Urinary bladder (tissue), 4 donors: Measurements from ENCODE around the gene JMJD6. TPM values are rescaled to one million over a fixed set of nuclear protein-coding genes. Genes with fewer than 3 reads are reported as not detected.
"Not testable (repeated sequence)": the region's sequence is repeated elsewhere in the genome, so short reads cannot be mapped to it uniquely, and the experiment has no call there.

Experiments used
- DNase-seq: peaks from one replicate; pipeline ENCODE4 v3.0.0-alpha.2; 2015; ENCODE audit errors: extremely low spot score
- H3K27ac ChIP-seq: one replicate; pipeline ENCODE4 v1.5.1; 2013; ENCODE audit warnings: low read depth, mild to moderate bottlenecking, moderate library complexity
- H3K36me3 ChIP-seq: one replicate; pipeline ENCODE4 v1.6.1; 2013; ENCODE audit warnings: mild to moderate bottlenecking, moderate library complexity; ENCODE audit not compliant: insufficient read depth
- H3K4me1 ChIP-seq: one replicate; pipeline ENCODE4 v1.6.1; 2013; ENCODE audit warnings: mild to moderate bottlenecking, moderate library complexity; ENCODE audit not compliant: insufficient read depth
- H3K4me3 ChIP-seq: one replicate; pipeline ENCODE4 v1.5.1; 2013; ENCODE audit warnings: low read depth, low read length
- WGBS: extraction: QIAGEN DNeasy Blood & Tissue Kit; methylation state at CpG from one replicate; pipeline ENCODE4 v1.1.7; 2013; 5-methylcytosine and 5-hydroxymethylcytosine counted together
- polyA plus RNA-seq: library from polyadenylated mRNA; stranded (reverse); fragments of 200-250 nt; gene quantifications from one replicate; pipeline ENCODE4 v1.2.3, GENCODE V29; 2013
- total RNA-seq: library from RNA; depleted of rRNA; stranded (reverse); fragments of >200 nt; gene quantifications from one replicate; pipeline ENCODE4 v1.2.3, GENCODE V29; 2014
- donor health status: healthy with polysubstance abuse.
- donor health status: healthy.

JMJD6 gene
- total and polyA plus RNA-seq, 2 donors = 13.5 to 41.4 TPM

DNA sequence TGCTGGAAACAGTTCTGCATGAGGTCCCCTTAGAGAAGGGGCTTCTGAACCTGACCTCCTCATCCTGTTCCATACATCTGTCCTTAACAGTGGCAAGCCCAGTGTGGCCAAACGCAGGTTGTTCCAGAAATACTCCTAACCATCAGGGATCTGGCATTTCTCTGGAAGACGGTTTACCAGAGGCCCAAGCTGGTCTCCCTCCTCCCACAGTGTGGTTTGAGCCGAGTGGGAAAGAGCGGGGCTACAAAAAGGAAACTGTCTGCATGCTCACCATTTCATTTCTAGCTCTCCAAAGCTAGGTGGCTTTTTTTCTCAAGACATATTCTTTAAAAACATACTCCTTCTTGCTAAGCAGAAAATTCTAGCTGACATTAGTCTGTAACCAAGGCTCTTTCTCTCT, 21.6 kb downstream of the JMJD6 start:
- H3K36me3 ChIP-seq = no peaks in the 10 kb centered on the region
- H3K27ac ChIP-seq = no peak overlapping the region
- H3K4me3 ChIP-seq = no peak overlapping the region
- no peaks in the 10 kb centered on the region for H3K4me1 ChIP-seq
- DNase-seq = no peak
- WGBS = 29% methylated on average over 4 of the region's 4 CpGs

GRCh38 chr17:76702941-76703637, 23.3 kb downstream of the JMJD6 start:
- WGBS = 85% methylated on average over 10 of the region's 10 CpGs
- H3K27ac ChIP-seq = no peak overlapping the region
- no peak for DNase-seq
- H3K36me3 ChIP-seq = no peaks in the 10 kb centered on the region
- peaks cover 2% of the 10 kb centered on the region for H3K4me1 ChIP-seq
- no peak overlapping the region for H3K4me3 ChIP-seq

DNA sequence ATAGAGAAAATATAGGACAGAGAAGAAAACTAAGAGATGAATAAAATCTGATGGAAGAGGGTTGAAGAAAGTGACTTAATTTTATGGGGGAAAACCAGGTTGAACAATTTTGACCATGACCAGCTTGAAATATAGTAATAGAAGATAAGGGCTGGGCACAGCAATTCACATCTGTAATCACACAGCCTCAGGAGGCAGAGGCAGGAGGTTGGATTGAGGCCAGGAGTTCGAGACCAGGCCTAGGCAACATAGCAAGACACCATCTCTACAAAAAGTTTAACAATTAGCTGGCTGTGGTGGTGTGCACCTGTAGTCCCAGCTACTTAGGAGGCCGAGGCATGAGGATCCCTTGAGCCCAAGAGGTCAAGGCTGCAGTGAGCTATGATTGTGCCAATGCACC, 24.3 kb downstream of the JMJD6 start:
- Histone ChIP-seq H3K4me3 (no peak overlapping the region), H3K4me1 (peaks cover 3% of the 10 kb centered on the region), H3K27ac (no peak overlapping the region), H3K36me3 (no peaks in the 10 kb centered on the region)
- WGBS = 53% methylated on average over 2 of the region's 2 CpGs
- DNase-seq = no peak

- H3K27ac ChIP-seq = peak overlapping the region; percentile 38
- DNase-seq = no peak
- no peaks in the 10 kb centered on the region for H3K36me3 ChIP-seq
- 24% methylated on average over 11 of the region's 11 CpGs for WGBS
- H3K4me1 ChIP-seq = peaks cover 3% of the 10 kb centered on the region
- no peak overlapping the region for H3K4me3 ChIP-seq
These were observed 24.9 kb downstream of the JMJD6 start for GRCh38 chr17:76701471-76701967.

GRCh38 chr17:76700617-76701470, 25.6 kb downstream of the JMJD6 start:
- WGBS = 14% methylated on average over 33 of the region's 33 CpGs
- no peak for DNase-seq
- no peak overlapping the region for H3K4me3 ChIP-seq
- H3K36me3 ChIP-seq = no peaks in the 10 kb centered on the region
- H3K4me1 ChIP-seq = peaks cover 3% of the 10 kb centered on the region
- H3K27ac ChIP-seq = peak overlapping the region; percentile 80

GRCh38 chr17:76700270-76700616, 26.2 kb downstream of the JMJD6 start:
- Histone ChIP-seq H3K4me1 (peaks cover 3% of the 10 kb centered on the region), H3K4me3 (no peak overlapping the region), H3K36me3 (no peaks in the 10 kb centered on the region), H3K27ac (peak overlapping the region; percentile 57)
- no peak for DNase-seq
- 26% methylated on average over 8 of the region's 8 CpGs for WGBS

- not testable (repeated sequence) for H3K27ac ChIP-seq, H3K36me3 ChIP-seq, H3K4me3 ChIP-seq, H3K4me1 ChIP-seq, DNase-seq
- 68% methylated on average over 7 of the region's 7 CpGs for WGBS
These were observed 27.9 kb downstream of the JMJD6 start for GRCh38 chr17:76698466-76698977.

DNA sequence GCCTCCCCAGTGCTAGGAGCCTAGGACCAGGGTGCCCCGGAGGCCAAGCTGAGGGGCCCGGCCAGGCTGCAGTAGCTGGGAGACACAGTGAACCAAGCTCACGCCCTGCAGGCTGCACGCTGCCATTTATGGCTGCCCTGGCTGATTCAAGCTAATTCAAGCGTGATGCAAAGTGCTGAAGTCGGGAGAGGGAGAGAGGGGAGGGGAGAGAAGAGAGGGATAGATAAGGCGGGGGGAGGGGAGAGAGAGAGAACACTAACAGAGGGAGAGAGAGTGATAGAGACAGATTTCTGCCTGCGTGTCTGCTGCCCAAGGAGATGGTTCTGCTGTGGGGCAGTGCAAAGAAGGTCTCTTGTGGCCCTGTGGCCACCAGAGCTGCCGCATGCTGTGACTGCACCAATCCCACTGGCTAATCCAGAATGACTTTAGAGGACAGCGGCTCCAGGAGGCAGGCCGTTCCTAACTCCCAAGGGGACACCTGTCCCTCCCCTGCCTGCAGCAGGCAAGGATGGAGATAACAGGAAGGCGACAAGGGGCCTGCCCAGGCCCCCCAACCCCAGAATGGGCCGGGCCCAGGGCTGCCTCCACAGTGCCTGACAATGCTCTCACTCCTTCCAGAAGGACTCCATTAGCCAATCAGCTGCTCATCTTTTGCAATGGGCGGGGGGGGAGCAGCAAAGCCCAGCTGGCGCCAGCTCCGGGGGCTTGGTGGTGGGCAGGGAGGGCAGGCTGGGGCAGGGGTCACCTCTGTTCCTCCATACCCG, 28.5 kb downstream of the JMJD6 start:
- H3K36me3 ChIP-seq = no peaks in the 10 kb centered on the region
- no peak overlapping the region for H3K4me3 ChIP-seq
- no peak overlapping the region for H3K27ac ChIP-seq
- H3K4me1 ChIP-seq = peaks cover 3% of the 10 kb centered on the region
- no peak for DNase-seq
- WGBS = 33% methylated on average over 17 of the region's 17 CpGs

DNA sequence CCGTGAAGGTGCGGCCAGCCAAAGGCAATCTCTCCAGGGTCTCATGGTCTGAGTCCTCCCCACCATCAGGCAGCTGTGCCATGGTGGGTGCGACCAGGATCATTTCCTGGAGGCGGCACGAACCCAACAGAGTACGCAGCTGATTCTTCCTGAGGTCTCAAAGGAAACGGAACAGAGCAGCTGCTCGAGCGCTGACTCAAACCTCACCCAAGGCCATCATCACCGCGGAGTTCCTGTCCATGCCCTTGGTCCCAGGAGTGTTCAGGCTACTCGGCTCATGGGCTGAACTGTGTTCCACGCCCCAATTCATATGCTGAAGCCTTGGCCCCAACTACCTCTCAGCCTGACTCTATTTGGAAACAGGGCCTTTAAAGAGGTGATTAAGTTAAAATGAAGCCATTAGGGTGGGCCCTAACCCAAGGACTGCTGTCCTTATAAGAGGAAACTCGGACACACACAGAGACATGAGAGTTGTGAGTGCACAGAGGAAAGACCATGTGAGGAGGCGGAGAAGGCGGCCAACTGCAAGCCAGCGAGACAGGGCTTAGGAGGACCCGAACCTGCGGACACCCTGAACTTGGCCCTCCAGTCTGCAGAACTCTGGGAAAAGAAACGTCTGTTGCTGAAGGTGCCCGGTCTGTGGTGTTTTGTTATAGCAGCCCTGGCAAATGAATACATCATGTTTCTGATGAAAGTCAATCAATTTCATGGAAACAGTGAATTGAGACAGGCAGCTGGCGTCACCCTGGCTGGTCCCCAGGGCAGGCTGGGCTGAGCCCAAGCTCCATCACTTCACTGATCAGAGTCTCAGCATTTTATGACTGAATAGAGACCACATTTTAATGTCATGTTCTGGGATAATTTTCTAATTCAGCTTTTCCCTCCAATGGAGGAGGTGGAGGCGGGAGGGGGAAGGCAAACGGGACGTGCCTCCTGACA, 29.4 kb downstream of the JMJD6 start:
- H3K4me1 ChIP-seq = peaks cover 3% of the 10 kb centered on the region
- H3K4me3 ChIP-seq = no peak overlapping the region
- no peak overlapping the region for H3K27ac ChIP-seq
- no peak for DNase-seq
- WGBS = 69% methylated on average over 25 of the region's 25 CpGs
- no peaks in the 10 kb centered on the region for H3K36me3 ChIP-seq

- Histone ChIP-seq H3K36me3 (no peaks in the 10 kb centered on the region), H3K27ac (no peak overlapping the region), H3K4me3 (no peak overlapping the region), H3K4me1 (peaks cover 3% of the 10 kb centered on the region)
- 58% methylated on average over 16 of the region's 16 CpGs for WGBS
- DNase-seq = no peak
These were observed 31.2 kb downstream of the JMJD6 start for GRCh38 chr17:76695059-76695831.

- no peak for DNase-seq
- Histone ChIP-seq H3K4me3 (no peak overlapping the region), H3K27ac (no peak overlapping the region), H3K4me1 (no peaks in the 10 kb centered on the region), H3K36me3 (no peaks in the 10 kb centered on the region)
- 78% methylated on average over 14 of the region's 14 CpGs for WGBS
These were observed 34.8 kb downstream of the JMJD6 start for GRCh38 chr17:76691379-76692191.
